ENCODE data around the gene PLEKHG4B.

- TF ChIP-seq TCF12 (IDR thresholded peaks at IDR 0.05; ENCODE audit: low read depth, low read length) (no peak), SAP30 (IDR thresholded peaks at IDR 0.05; ENCODE audit: insufficient read depth, insufficient replicate concordance, low read length) (no peak)
Measured at GRCh38 chr5:85334-85995, 6.5 kb upstream of the PLEKHG4B start.
